Astrocyte (in vitro differentiated cells and primary cell): Measurements from ENCODE around the gene SEC31A.

ENCODE experiments used
- EZH2 ChIP-seq: IDR thresholded peaks from 2 replicates; pipeline ENCODE4 v1.6.1; 2012; ENCODE audit warnings: mild to moderate bottlenecking, low read length, inconsistent platforms; ENCODE audit not compliant: insufficient read depth
- TF ChIP-seq, protein P1 (sequence below): IDR thresholded peaks from 2 replicates; pipeline ENCODE4 v1.5.1; 2011; ENCODE audit warnings: low read depth, mild to moderate bottlenecking, inconsistent platforms, low read length, moderate library complexity; ENCODE audit not compliant: insufficient read depth

DNA sequence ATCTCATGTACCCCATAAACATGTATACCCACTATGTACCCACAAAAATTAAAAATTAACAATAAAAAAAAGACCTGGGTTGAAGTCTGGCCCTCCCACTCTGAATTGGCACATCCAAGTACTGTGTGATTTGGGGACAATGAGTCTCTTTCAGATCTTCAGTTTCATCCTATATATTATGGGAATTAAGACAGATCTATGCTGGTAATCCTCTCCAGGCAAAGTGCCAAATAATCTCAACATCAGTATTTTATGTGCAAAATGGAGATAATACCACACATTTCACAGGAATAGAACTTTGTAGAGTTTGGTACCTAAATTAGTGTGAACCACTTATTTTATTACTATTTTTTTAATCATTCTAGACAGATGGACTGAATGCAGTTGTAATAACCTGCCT lies 81.3 kb downstream of the SEC31A start:
- TF ChIP-seq EZH2, result no peak
- TF ChIP-seq, protein P1, sequence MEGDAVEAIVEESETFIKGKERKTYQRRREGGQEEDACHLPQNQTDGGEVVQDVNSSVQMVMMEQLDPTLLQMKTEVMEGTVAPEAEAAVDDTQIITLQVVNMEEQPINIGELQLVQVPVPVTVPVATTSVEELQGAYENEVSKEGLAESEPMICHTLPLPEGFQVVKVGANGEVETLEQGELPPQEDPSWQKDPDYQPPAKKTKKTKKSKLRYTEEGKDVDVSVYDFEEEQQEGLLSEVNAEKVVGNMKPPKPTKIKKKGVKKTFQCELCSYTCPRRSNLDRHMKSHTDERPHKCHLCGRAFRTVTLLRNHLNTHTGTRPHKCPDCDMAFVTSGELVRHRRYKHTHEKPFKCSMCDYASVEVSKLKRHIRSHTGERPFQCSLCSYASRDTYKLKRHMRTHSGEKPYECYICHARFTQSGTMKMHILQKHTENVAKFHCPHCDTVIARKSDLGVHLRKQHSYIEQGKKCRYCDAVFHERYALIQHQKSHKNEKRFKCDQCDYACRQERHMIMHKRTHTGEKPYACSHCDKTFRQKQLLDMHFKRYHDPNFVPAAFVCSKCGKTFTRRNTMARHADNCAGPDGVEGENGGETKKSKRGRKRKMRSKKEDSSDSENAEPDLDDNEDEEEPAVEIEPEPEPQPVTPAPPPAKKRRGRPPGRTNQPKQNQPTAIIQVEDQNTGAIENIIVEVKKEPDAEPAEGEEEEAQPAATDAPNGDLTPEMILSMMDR, result no peak
